K562 (cell line): ENCODE results near the gene RHOBTB3. TPM values are rescaled to one million over a fixed set of nuclear protein-coding genes. Genes with fewer than 3 reads are reported as not detected.

Source experiments
- ATAC-seq: fragments of 200-7000 bp; cut with Tn5 transposase; 3 replicates; pipeline ENCODE4 v1.9.1; 2020; ENCODE audit warnings: moderate library complexity
- BruUV-seq: library from RNA; stranded (reverse); fragments of 400-500 nt; replicated peaks from 2 replicates; lab custom pipeline; 2021; lab: Mats Ljungman, UMichigan
- CTCF ChIA-PET: fragments of 300-600 bp; formaldehyde crosslinking; extraction: SDS; loops from one replicate; lab custom pipeline; 2021; ENCODE audit warnings: low intra/inter-chr PET ratio; lab: Yijun Ruan, JAX
- POLR2A ChIA-PET: fragments of 300-600, 350-650 bp; sonication (Branson Sonifier 250); formaldehyde crosslinking; extraction: SDS; loops from one replicate; lab custom pipeline; 2021; ENCODE audit warnings: antibody characterized with exemption, inconsistent platforms; lab: Yijun Ruan, JAX
- DNase-seq, 4 experiments: peaks; one replicate each; pipeline versions ENCODE4 v3.0.0 to v3.0.0-alpha.2; 2011 to 2018; ENCODE audit warnings: low spot score in 3 of 4, mixed read lengths in 3 of 4; ENCODE audit errors: extremely low read depth in 1 of 4
- FAIRE-seq: peaks from 2 replicates; lab custom pipeline; 2011; peaks lifted over from hg19 to GRCh38; lab: Jason Lieb, UNC
- H2AFZ ChIP-seq: 2 replicates; pipeline ENCODE4 v1.6.0; 2011; ENCODE audit warnings: low read depth, low read length, control low read depth, inconsistent platforms
- H3K27ac ChIP-seq: fragments of 200-600 bp; 3 replicates; pipeline ENCODE4 v1.8.0; 2011; ENCODE audit warnings: low read depth, mild to moderate bottlenecking, control low read depth, inconsistent platforms, low read length, moderate library complexity, mixed read lengths; ENCODE audit errors: extremely low read depth
- H3K27me3 ChIP-seq, 2 experiments: fragments of 300-600 bp in 1 of 2; 2 replicates in 1 of 2; 3 replicates in 1 of 2; pipeline versions ENCODE4 v1.6.0 to v1.8.0; 2011; ENCODE audit warnings: inconsistent platforms in 2 of 2, low read length in 2 of 2, mild to moderate bottlenecking in 1 of 2, mixed read lengths in 1 of 2, moderate library complexity in 1 of 2; ENCODE audit not compliant: control insufficient read depth in 2 of 2, insufficient read depth in 2 of 2
- H3K36me3 ChIP-seq: fragments of 300-600 bp; 3 replicates; pipeline ENCODE4 v1.8.0; 2011; ENCODE audit warnings: mild to moderate bottlenecking, low read length, inconsistent platforms; ENCODE audit not compliant: control insufficient read depth, insufficient read depth
- H3K4me1 ChIP-seq, 2 experiments: fragments of 200-600 bp in 1 of 2; replicated peaks in 1 of 2; 2 replicates in 1 of 2; 3 replicates in 1 of 2; pipeline versions ENCODE4 v1.5.1 to v1.8.0; 2011; ENCODE audit warnings: inconsistent platforms in 2 of 2, low read length in 2 of 2, mild to moderate bottlenecking in 1 of 2, mixed read lengths in 1 of 2, moderate library complexity in 1 of 2; ENCODE audit not compliant: control insufficient read depth in 2 of 2, insufficient read depth in 2 of 2
- H3K4me2 ChIP-seq: 2 replicates; pipeline ENCODE4 v1.6.1; 2011; ENCODE audit warnings: low read length, control low read depth, inconsistent platforms, mixed read lengths; ENCODE audit not compliant: insufficient read depth
- H3K4me3 ChIP-seq: fragments of 200-600 bp; sonication (generic), shearing (Covaris generic); 2 replicates; pipeline ENCODE4 v1.5.1; 2016; ENCODE audit warnings: control low read depth, inconsistent platforms
- H3K79me2 ChIP-seq: fragments of 200-600 bp; 3 replicates; pipeline ENCODE4 v1.8.0; 2011; ENCODE audit warnings: low read length, inconsistent platforms; ENCODE audit not compliant: control insufficient read depth, insufficient read depth
- H3K9ac ChIP-seq, 2 experiments: 2 replicates each; pipeline versions ENCODE4 v1.6.0 to v1.6.1; 2011; ENCODE audit warnings: low read depth in 2 of 2, low read length in 2 of 2, control low read depth in 1 of 2, inconsistent platforms in 1 of 2, mild to moderate bottlenecking in 1 of 2, mixed read lengths in 1 of 2; ENCODE audit not compliant: insufficient read depth in 1 of 2
- H3K9me1 ChIP-seq: one replicate; pipeline ENCODE4 v1.6.0; 2011; ENCODE audit warnings: inconsistent platforms, mild to moderate bottlenecking, low read length, moderate library complexity; ENCODE audit not compliant: control insufficient read depth, insufficient read depth
- H3K9me3 ChIP-seq: replicated peaks from 2 replicates; pipeline ENCODE4 v1.5.1; 2011; ENCODE audit warnings: low read depth, low read length, inconsistent platforms; ENCODE audit not compliant: control insufficient read depth, insufficient read depth
- H4K20me1 ChIP-seq: replicated peaks from 2 replicates; pipeline ENCODE4 v1.6.1; 2011; ENCODE audit warnings: low read length, inconsistent platforms, mixed read lengths; ENCODE audit not compliant: control insufficient read depth, insufficient read depth
- CTBP1 ChIP-seq: fragments of 450-650 bp; IDR thresholded peaks from 2 replicates; pipeline ENCODE4 v1.6.1; 2016; ENCODE audit warnings: borderline replicate concordance
- CXXC5 ChIP-seq: fragments of 250-450 bp; sonication (Bioruptor Pico); IDR thresholded peaks from 2 replicates; pipeline ENCODE4 v1.8.0; 2022; ENCODE audit warnings: inconsistent platforms, mild to moderate bottlenecking, moderate library complexity
- EP400 ChIP-seq: fragments of 450-650 bp; IDR thresholded peaks from 2 replicates; pipeline ENCODE4 v1.6.1; 2017; ENCODE audit warnings: antibody characterized with exemption, mild to moderate bottlenecking, moderate library complexity
- GABPB1 ChIP-seq: sonication (generic); formaldehyde crosslinking; IDR thresholded peaks from 2 replicates; pipeline ENCODE4 v1.8.0; 2022; ENCODE audit warnings: mild to moderate bottlenecking, missing genetic modification reagents
- MTA3 ChIP-seq: fragments of 450-650 bp; formaldehyde crosslinking; IDR thresholded peaks from 2 replicates; pipeline ENCODE4 v1.6.1; 2017; ENCODE audit warnings: mild to moderate bottlenecking, borderline replicate concordance
- NBN ChIP-seq: fragments of 450-650 bp; IDR thresholded peaks from 2 replicates; pipeline ENCODE4 v1.6.1; 2016; ENCODE audit warnings: low read depth, mild to moderate bottlenecking
- SRSF7 ChIP-seq: fragments of 200-400 bp; formaldehyde crosslinking; optimal IDR thresholded peaks from 2 replicates; pipeline ENCODE3; 2017; ENCODE audit warnings: mild to moderate bottlenecking, low read depth, low read length
- ZNF212 ChIP-seq: fragments of 450-650 bp; formaldehyde crosslinking; IDR thresholded peaks from 2 replicates; pipeline ENCODE4 v1.4.0; 2020; ENCODE audit warnings: mild to moderate bottlenecking
- ZNF766 ChIP-seq: fragments of 200-800 bp; sonication (Bioruptor generic); conservative IDR thresholded peaks from 2 replicates; pipeline ENCODE4 v1.6.1; 2016; ENCODE audit warnings: missing genetic modification characterization, missing compliant biosample characterization
- WGBS: fragments of 100-300 bp; shearing (Covaris generic); methylation state at CpG from one replicate; pipeline ENCODE4 v1.1.6; 2016; ENCODE audit warnings: low coverage, mixed read lengths; ENCODE audit not compliant: insufficient coverage; ENCODE audit errors: missing lambda C conversion rate; 5-methylcytosine and 5-hydroxymethylcytosine counted together
- in situ Hi-C: fragments of 300-500 bp; cut with MboI; formaldehyde crosslinking; loops from 4 replicates; pipeline ENCODE4 v1.15.0; 2018; ENCODE audit warnings: inconsistent platforms, mixed read lengths
- intact Hi-C: fragments of 100-400 bp; cut with micrococcal nuclease; formaldehyde crosslinking; loops from 2 replicates; pipeline ENCODE4 v1.14.2; 2022
- polyA plus RNA-seq, 8 experiments: library from polyadenylated mRNA; depleted of rRNA in 4 of 8; stranded (reverse) in 5 of 8; unstranded in 3 of 8; fragments of >200 nt; fragmentation: Nextera tagmentation in 2 of 8; fragmentation: Illumina TruSeq in 1 of 8; extraction: Ambion mirVana in 2 of 8; extraction: Trizol in 1 of 8; gene quantifications; 2 replicates each; pipeline versions ENCODE4 v1.2.1 to v1.2.3, GENCODE V29; 2011 to 2014; ENCODE audit warnings: inconsistent platforms in 1 of 8, missing spikeins in 1 of 8
- total RNA-seq, 7 experiments: library from RNA; depleted of rRNA in 6 of 7; stranded (reverse); fragments of >200 nt in 6 of 7; fragmentation: Illumina TruSeq in 2 of 7; extraction: Trizol in 2 of 7; gene quantifications; 2 replicates each; pipeline versions ENCODE4 v1.2.1 to v1.2.3, GENCODE V29; 2011 to 2021; ENCODE audit warnings: low replicate concordance in 1 of 7
- TF ChIP-seq, protein P1 (sequence below), 3 experiments: fragments of 200-800 bp in 1 of 3; sonication (Bioruptor generic) in 1 of 3; sonication (generic) in 1 of 3; formaldehyde crosslinking in 1 of 3; IDR thresholded peaks; 2 replicates each; pipeline versions ENCODE4 v1.6.1 to v1.8.0; 2016 to 2022; ENCODE audit warnings: mild to moderate bottlenecking in 2 of 3, missing compliant biosample characterization in 2 of 3, missing genetic modification characterization in 2 of 3, missing genetic modification reagents in 1 of 3
- TF ChIP-seq, protein P2 (sequence below), 2 experiments: fragments of 450-650 bp in 1 of 2; sonication (generic) in 1 of 2; formaldehyde crosslinking; conservative IDR thresholded peaks; 2 replicates each; pipeline versions ENCODE4 v1.4.0 to v1.8.1; 2020 to 2022; ENCODE audit warnings: mild to moderate bottlenecking in 1 of 2, missing genetic modification reagents in 1 of 2

RHOBTB3 gene
- total and polyA plus RNA-seq, 9 of the 15 experiments (the other 6 are each of a cell fraction or from before 2014, with no cell fraction given) = 39.7 to 143 (median 115) TPM

DNA sequence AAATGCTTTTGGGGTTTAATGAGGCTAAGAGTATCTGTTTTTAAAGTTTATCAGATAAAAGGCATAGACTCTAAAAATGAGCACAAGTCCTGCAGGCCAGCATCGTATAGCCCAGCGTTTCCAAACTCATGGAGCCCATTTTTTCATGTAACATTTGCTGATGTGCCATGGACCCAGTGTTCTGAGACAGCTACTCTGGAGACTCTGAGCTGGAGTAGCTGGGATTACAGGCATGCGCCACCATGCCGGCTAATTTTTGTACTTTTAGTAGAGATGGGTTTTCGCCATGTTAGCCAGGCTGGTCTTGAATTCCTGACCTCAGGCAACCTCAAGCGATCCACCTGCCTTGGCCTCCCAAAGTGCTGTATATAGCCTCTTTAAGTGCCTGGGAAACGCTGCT, 75.6 kb downstream of the RHOBTB3 start:
- WGBS = 77% methylated on average over 7 of the region's 7 CpGs
- Histone ChIP-seq H3K9me3 (no peaks in the 10 kb centered on the region), H3K9me1 (no peaks in the 10 kb centered on the region), H3K4me3 (no peak overlapping the region), H4K20me1 (no peaks in the 10 kb centered on the region), H3K36me3 (no peaks in the 10 kb centered on the region; the same call in 2 of the 3 replicates), H3K4me1 (peaks cover 0 to under 1% of the 10 kb centered on the region in 2 experiments; a peak in 1 of 5 replicates), H3K27me3 (no peaks in the 10 kb centered on the region), H3K9ac (no peak overlapping the region), H2AFZ (no peak overlapping the region), H3K27ac (no peak overlapping the region), H3K79me2 (no peaks in the 10 kb centered on the region), H3K4me2 (no peak overlapping the region)
- intact Hi-C loops (no loop called here), in situ Hi-C loops (no loop called here)
- ChIA-PET POLR2A (interaction anchor here (1.1 to 2.3 kb wide), 2 partner anchors 11 to 27 kb away, joined by 3 to 7 read pairs; no protein-coding TSS in a partner anchor), CTCF (no interaction called here)
- FAIRE-seq (no peak), DNase-seq (no peak), ATAC-seq (no peak)
- BruUV-seq = no TSS peak
- no peak for TF ChIP-seq ZNF212 (CRISPR knock-in tag)
- no peak for TF ChIP-seq EP400
- no peak for TF ChIP-seq MTA3
- TF ChIP-seq CTBP1 = no peak
- TF ChIP-seq SRSF7 = no peak
- no peak for TF ChIP-seq ZNF766 (CRISPR knock-in tag)
- TF ChIP-seq, protein P1, sequence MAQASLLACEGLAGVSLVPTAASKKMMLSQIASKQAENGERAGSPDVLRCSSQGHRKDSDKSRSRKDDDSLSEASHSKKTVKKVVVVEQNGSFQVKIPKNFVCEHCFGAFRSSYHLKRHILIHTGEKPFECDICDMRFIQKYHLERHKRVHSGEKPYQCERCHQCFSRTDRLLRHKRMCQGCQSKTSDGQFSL (CRISPR knock-in tag; IDR thresholded peaks at IDR 0.05) = no peak
- TF ChIP-seq, protein P1 (tag; IDR thresholded peaks at IDR 0.05) = no peak
- no peak for TF ChIP-seq CXXC5 (CRISPR knock-in tag)
- no peak for TF ChIP-seq NBN
- no peak for TF ChIP-seq GABPB1
- TF ChIP-seq, protein P2, sequence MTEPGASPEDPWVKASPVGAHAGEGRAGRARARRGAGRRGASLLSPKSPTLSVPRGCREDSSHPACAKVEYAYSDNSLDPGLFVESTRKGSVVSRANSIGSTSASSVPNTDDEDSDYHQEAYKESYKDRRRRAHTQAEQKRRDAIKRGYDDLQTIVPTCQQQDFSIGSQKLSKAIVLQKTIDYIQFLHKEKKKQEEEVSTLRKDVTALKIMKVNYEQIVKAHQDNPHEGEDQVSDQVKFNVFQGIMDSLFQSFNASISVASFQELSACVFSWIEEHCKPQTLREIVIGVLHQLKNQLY (CRISPR knock-in tag; conservative IDR thresholded peaks at IDR 0.05) = no peak
